SK-N-SH (cell line): Measurements from ENCODE around the gene TTC7B. TPM values are rescaled to one million over a fixed set of nuclear protein-coding genes. Genes with fewer than 3 reads are reported as not detected.

Experiments used
- CTCF ChIA-PET: fragments of 300-600, 350-600 bp; formaldehyde crosslinking; extraction: SDS; loops from one replicate; lab custom pipeline; 2021; lab: Yijun Ruan, JAX
- POLR2A ChIA-PET: fragments of 350-600 bp; sonication (Branson Sonifier 250); formaldehyde crosslinking; extraction: SDS; loops from one replicate; lab custom pipeline; 2020; ENCODE audit warnings: antibody characterized with exemption, inconsistent platforms; lab: Yijun Ruan, JAX
- DNase-seq: peaks from one replicate; pipeline ENCODE4 v3.0.0; 2012
- H2AFZ ChIP-seq: fragments of 200-600 bp; sonication (generic); 2 replicates; pipeline ENCODE4 v1.8.1; 2016; ENCODE audit warnings: antibody characterized with exemption, mild to moderate bottlenecking, low read depth
- H3F3A ChIP-seq: fragments of 200-600 bp; sonication (generic); replicated peaks from 2 replicates; pipeline ENCODE3; 2016; ENCODE audit warnings: antibody characterized with exemption, mild to moderate bottlenecking; ENCODE audit not compliant: insufficient read depth
- H3K27ac ChIP-seq, 2 experiments: fragments of 200-500 bp in 1 of 2; fragments of 200-600 bp in 1 of 2; sonication (Bioruptor generic) in 1 of 2; sonication (generic), shearing (Covaris generic) in 1 of 2; 2 replicates each; pipeline versions ENCODE4 v1.5.1 to v1.6.1; 2014 to 2016; ENCODE audit warnings: low read depth in 2 of 2, inconsistent platforms in 1 of 2, low read length in 1 of 2, mild to moderate bottlenecking in 1 of 2, mixed read lengths in 1 of 2
- H3K27me3 ChIP-seq: fragments of 200-600 bp; sonication (generic), shearing (Covaris generic); 2 replicates; pipeline ENCODE4 v1.6.1; 2016; ENCODE audit warnings: mixed run types; ENCODE audit not compliant: insufficient read depth
- H3K36me3 ChIP-seq, 2 experiments: fragments of 200-500 bp in 1 of 2; fragments of 200-600 bp in 1 of 2; sonication (Bioruptor generic) in 1 of 2; sonication (generic) in 1 of 2; replicated peaks in 1 of 2; 2 replicates each; pipeline versions ENCODE3 to v1.5.1; 2014 to 2016; ENCODE audit warnings: low read length in 1 of 2, mild to moderate bottlenecking in 1 of 2; ENCODE audit not compliant: insufficient read depth in 2 of 2, control insufficient read depth in 1 of 2
- H3K4me1 ChIP-seq, 2 experiments: fragments of 200-500 bp in 1 of 2; fragments of 200-600 bp in 1 of 2; sonication (Bioruptor generic) in 1 of 2; sonication (generic), shearing (Covaris generic) in 1 of 2; 2 replicates each; pipeline versions ENCODE4 v1.5.1 to v1.6.1; 2014 to 2016; ENCODE audit warnings: low read depth in 1 of 2, low read length in 1 of 2, mixed run types in 1 of 2; ENCODE audit not compliant: insufficient read depth in 2 of 2, control insufficient read depth in 1 of 2
- H3K4me2 ChIP-seq: fragments of 200-600 bp; sonication (generic), shearing (Covaris generic); 2 replicates; pipeline ENCODE4 v1.6.1; 2017; ENCODE audit warnings: mixed run types
- H3K4me3 ChIP-seq, 2 experiments: fragments of 200-500 bp in 1 of 2; fragments of 200-600 bp in 1 of 2; sonication (Bioruptor generic) in 1 of 2; sonication (generic), shearing (Covaris generic) in 1 of 2; 2 replicates each; pipeline versions ENCODE4 v1.5.1 to v1.8.1; 2014 to 2016; ENCODE audit warnings: low read depth in 2 of 2, inconsistent platforms in 1 of 2, low read length in 1 of 2, mild to moderate bottlenecking in 1 of 2, mixed read lengths in 1 of 2, moderate library complexity in 1 of 2
- H3K79me2 ChIP-seq: fragments of 200-600 bp; sonication (generic); 2 replicates; pipeline ENCODE4 v1.8.1; 2017; ENCODE audit warnings: mild to moderate bottlenecking; ENCODE audit not compliant: insufficient read depth
- H3K9ac ChIP-seq: fragments of 200-600 bp; sonication (generic); 2 replicates; pipeline ENCODE4 v1.6.1; 2017; ENCODE audit warnings: mixed run types
- H3K9me2 ChIP-seq: fragments of 200-600 bp; sonication (generic); 2 replicates; pipeline ENCODE4 v1.6.1; 2017; ENCODE audit warnings: mixed run types
- H3K9me3 ChIP-seq: fragments of 200-600 bp; sonication (generic); 2 replicates; pipeline ENCODE4 v1.6.1; 2017; ENCODE audit warnings: mixed run types, mild to moderate bottlenecking, moderate library complexity
- H4K20me1 ChIP-seq: fragments of 200-600 bp; sonication (generic); 2 replicates; pipeline ENCODE4 v1.6.1; 2017; ENCODE audit warnings: mild to moderate bottlenecking, mixed run types; ENCODE audit not compliant: insufficient read depth
- CHD2 ChIP-seq: fragments of 150-350 bp; IDR thresholded peaks from 2 replicates; pipeline ENCODE4 v1.6.1; 2018; ENCODE audit warnings: low read length; ENCODE audit not compliant: partially characterized antibody
- EP300 ChIP-seq, 2 experiments: IDR thresholded peaks; 2 replicates each; pipeline versions ENCODE4 v1.4.0 to v1.6.1; 2012; ENCODE audit warnings: borderline replicate concordance in 1 of 2, low read depth in 1 of 2, low read length in 1 of 2
- EZH2phosphoT487 ChIP-seq: fragments of 200-600 bp; sonication (generic); IDR thresholded peaks from 2 replicates; pipeline ENCODE4 v1.6.1; 2017; ENCODE audit warnings: low read depth, mixed run types, mild to moderate bottlenecking, antibody characterized with exemption, moderate library complexity, borderline replicate concordance
- FOSL2 ChIP-seq: IDR thresholded peaks from 2 replicates; pipeline ENCODE4 v1.4.0; 2012; ENCODE audit warnings: low read depth, mild to moderate bottlenecking, moderate library complexity, borderline replicate concordance
- FOXJ3 ChIP-seq: sonication (generic); formaldehyde crosslinking; IDR thresholded peaks from 2 replicates; pipeline ENCODE4 v1.5.1; 2020; ENCODE audit warnings: mild to moderate bottlenecking, missing genetic modification reagents
- GABPA ChIP-seq: IDR thresholded peaks from 2 replicates; pipeline ENCODE4 v1.4.0; 2012; ENCODE audit warnings: low read depth, mild to moderate bottlenecking
- GATA2 ChIP-seq: sonication (generic); formaldehyde crosslinking; IDR thresholded peaks from 2 replicates; pipeline ENCODE4 v1.5.0; 2020; ENCODE audit warnings: mild to moderate bottlenecking, missing genetic modification reagents
- MXI1 ChIP-seq: IDR thresholded peaks from 2 replicates; pipeline ENCODE4 v1.6.1; 2012; ENCODE audit warnings: mild to moderate bottlenecking, low read depth, low read length, improper control_type of control experiment
- NRF1 ChIP-seq: IDR thresholded peaks from 2 replicates; pipeline ENCODE4 v1.6.1; 2012; ENCODE audit warnings: low read depth, mild to moderate bottlenecking, low read length
- RCOR1 ChIP-seq: fragments of 150-350 bp; IDR thresholded peaks from 2 replicates; pipeline ENCODE4 v1.6.1; 2017; ENCODE audit warnings: antibody characterized with exemption, low read length
- RXRA ChIP-seq: IDR thresholded peaks from 2 replicates; pipeline ENCODE4 v1.4.0; 2012; ENCODE audit warnings: low read depth, mild to moderate bottlenecking, borderline replicate concordance
- SIN3A ChIP-seq: IDR thresholded peaks from 2 replicates; pipeline ENCODE4 v1.6.1; 2012; ENCODE audit warnings: low read depth, mild to moderate bottlenecking, low read length, moderate library complexity, borderline replicate concordance
- SMC3 ChIP-seq: IDR thresholded peaks from 2 replicates; pipeline ENCODE4 v1.6.1; 2012; ENCODE audit warnings: low read depth, low read length, improper control_type of control experiment
- TCF12 ChIP-seq: IDR thresholded peaks from 2 replicates; pipeline ENCODE4 v1.4.0; 2012
- TEAD4 ChIP-seq: IDR thresholded peaks from 2 replicates; pipeline ENCODE4 v1.4.0; 2012; ENCODE audit warnings: mild to moderate bottlenecking, borderline replicate concordance; ENCODE audit not compliant: insufficient read depth
- YY1 ChIP-seq: IDR thresholded peaks from 2 replicates; pipeline ENCODE4 v1.4.0; 2012; ENCODE audit warnings: low read depth, mild to moderate bottlenecking
- WGBS: methylation state at CpG from one replicate; pipeline ENCODE4 v1.1.6; 2017; ENCODE audit warnings: low lambda C conversion rate; 5-methylcytosine and 5-hydroxymethylcytosine counted together
- polyA plus RNA-seq, 3 experiments: library from polyadenylated mRNA; depleted of rRNA; stranded (reverse); fragments of >200 nt; gene quantifications; 2 replicates each; pipeline ENCODE4 v1.2.3, GENCODE V29; 2012
- TF ChIP-seq, protein P1 (sequence below): IDR thresholded peaks from 2 replicates; pipeline ENCODE4 v1.4.0; 2012; ENCODE audit warnings: low read depth
- TF ChIP-seq, protein P2 (sequence below): fragments of 200-600 bp; sonication (generic); IDR thresholded peaks from 2 replicates; pipeline ENCODE4 v1.6.1; 2017; ENCODE audit warnings: antibody characterized with exemption, mild to moderate bottlenecking, moderate library complexity
- TF ChIP-seq, protein P3 (sequence below): IDR thresholded peaks from 2 replicates; pipeline ENCODE4; 2012
- TF ChIP-seq, protein P4 (sequence below): IDR thresholded peaks from 2 replicates; pipeline ENCODE4 v1.6.1; 2012; ENCODE audit warnings: mild to moderate bottlenecking, low read depth, low read length, moderate library complexity

TTC7B gene
- polyA plus RNA-seq, 1 of the 3 experiments (the other 2 are of a cell fraction), result 43.1 TPM

DNA sequence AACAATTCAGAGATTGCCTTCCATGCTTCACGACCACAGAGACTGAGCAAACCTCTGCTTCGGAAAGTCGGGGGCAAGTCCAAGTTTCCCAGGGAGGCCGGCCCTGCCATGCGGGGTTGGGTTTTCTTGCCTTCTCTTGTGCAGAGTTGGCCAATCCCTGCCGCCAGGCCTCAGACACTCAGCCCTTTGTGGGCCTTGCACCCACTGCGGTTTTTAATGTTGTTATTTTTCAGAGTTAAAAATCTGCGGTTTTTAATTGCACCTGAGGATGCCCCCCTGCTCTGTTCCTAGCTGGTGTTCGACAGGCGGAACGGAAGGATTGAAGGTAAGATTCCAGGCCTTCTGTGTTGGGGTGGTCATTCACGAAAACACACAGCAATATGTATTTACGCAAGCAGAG lies 310.7 kb downstream of the TTC7B start:
- ChIA-PET POLR2A (no interaction called here), CTCF (no interaction called here)
- H3K9me2 ChIP-seq, result no peaks in the 10 kb centered on the region
- no peaks in the 10 kb centered on the region for H4K20me1 ChIP-seq
- no peaks in the 10 kb centered on the region for H3K9me3 ChIP-seq
- WGBS, result 83% methylated on average over 13 of the region's 13 CpGs
- no peaks in the 10 kb centered on the region for H3K79me2 ChIP-seq
- H3K4me3 ChIP-seq, result no peak overlapping the region
- H2AFZ ChIP-seq, result no peak overlapping the region
- no peaks in the 10 kb centered on the region for H3K36me3 ChIP-seq
- no peak for DNase-seq
- H3K27ac ChIP-seq, result no peak overlapping the region
- H3F3A ChIP-seq, result no peaks in the 10 kb centered on the region
- TF ChIP-seq GABPA (no peak), EZH2phosphoT487 (no peak), GATA2 (no peak), CHD2 (no peak), YY1 (no peak), FOXJ3 (CRISPR knock-in tag) (no peak), FOSL2 (no peak), EP300 (IDR thresholded peaks at IDR 0.05; ENCODE audit: borderline replicate concordance in 1 of 2, low read depth in 1 of 2, low read length in 1 of 2) (no peak), NRF1 (no peak), SIN3A (no peak), SMC3 (no peak), RXRA (no peak), MXI1 (no peak), TCF12 (no peak)
- TF ChIP-seq, protein P1, sequence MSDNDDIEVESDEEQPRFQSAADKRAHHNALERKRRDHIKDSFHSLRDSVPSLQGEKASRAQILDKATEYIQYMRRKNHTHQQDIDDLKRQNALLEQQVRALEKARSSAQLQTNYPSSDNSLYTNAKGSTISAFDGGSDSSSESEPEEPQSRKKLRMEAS, result no peak
- TF ChIP-seq, protein P2, sequence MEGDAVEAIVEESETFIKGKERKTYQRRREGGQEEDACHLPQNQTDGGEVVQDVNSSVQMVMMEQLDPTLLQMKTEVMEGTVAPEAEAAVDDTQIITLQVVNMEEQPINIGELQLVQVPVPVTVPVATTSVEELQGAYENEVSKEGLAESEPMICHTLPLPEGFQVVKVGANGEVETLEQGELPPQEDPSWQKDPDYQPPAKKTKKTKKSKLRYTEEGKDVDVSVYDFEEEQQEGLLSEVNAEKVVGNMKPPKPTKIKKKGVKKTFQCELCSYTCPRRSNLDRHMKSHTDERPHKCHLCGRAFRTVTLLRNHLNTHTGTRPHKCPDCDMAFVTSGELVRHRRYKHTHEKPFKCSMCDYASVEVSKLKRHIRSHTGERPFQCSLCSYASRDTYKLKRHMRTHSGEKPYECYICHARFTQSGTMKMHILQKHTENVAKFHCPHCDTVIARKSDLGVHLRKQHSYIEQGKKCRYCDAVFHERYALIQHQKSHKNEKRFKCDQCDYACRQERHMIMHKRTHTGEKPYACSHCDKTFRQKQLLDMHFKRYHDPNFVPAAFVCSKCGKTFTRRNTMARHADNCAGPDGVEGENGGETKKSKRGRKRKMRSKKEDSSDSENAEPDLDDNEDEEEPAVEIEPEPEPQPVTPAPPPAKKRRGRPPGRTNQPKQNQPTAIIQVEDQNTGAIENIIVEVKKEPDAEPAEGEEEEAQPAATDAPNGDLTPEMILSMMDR, result no peak
- H3K9ac ChIP-seq, result no peak overlapping the region
- no peak overlapping the region for H3K4me2 ChIP-seq
- H3K27me3 ChIP-seq, result no peaks in the 10 kb centered on the region
- H3K4me1 ChIP-seq, result peaks cover 0 to 18% of the 10 kb centered on the region in 2 experiments; a peak in 1 of 4 replicates

DNA sequence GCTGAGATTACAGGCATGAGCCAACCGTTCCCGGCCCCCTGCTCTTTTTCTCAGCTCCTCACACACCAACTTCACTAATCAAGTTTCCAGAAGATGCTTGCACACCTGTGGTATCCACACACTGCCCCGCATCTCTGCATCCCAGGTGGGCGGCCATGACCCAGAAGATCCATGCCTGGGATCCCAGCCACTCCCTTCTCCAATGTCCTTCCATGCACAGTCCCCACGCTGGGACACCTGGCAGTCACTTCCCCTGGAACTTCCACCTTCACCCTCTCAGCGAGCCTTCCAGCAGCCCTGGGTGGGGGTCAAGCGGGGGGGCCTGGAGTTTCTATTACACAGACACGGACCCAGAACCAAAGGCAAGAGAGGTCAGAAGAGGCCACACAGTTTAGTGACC lies 311.6 kb downstream of the TTC7B start:
- H3K9me3 ChIP-seq, result no peaks in the 10 kb centered on the region
- peaks cover 0 to 12% of the 10 kb centered on the region in 2 experiments; a peak in 1 of 4 replicates for H3K4me1 ChIP-seq
- no peak overlapping the region for H3K9ac ChIP-seq
- no peak for DNase-seq
- no peaks in the 10 kb centered on the region for H3F3A ChIP-seq
- no peaks in the 10 kb centered on the region for H3K36me3 ChIP-seq
- CTCF ChIA-PET, result no interaction called here
- TF ChIP-seq, protein P3, sequence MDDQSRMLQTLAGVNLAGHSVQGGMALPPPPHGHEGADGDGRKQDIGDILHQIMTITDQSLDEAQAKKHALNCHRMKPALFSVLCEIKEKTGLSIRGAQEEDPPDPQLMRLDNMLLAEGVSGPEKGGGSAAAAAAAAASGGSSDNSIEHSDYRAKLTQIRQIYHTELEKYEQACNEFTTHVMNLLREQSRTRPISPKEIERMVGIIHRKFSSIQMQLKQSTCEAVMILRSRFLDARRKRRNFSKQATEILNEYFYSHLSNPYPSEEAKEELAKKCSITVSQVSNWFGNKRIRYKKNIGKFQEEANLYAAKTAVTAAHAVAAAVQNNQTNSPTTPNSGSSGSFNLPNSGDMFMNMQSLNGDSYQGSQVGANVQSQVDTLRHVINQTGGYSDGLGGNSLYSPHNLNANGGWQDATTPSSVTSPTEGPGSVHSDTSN, result no peak
- TF ChIP-seq, protein P4, sequence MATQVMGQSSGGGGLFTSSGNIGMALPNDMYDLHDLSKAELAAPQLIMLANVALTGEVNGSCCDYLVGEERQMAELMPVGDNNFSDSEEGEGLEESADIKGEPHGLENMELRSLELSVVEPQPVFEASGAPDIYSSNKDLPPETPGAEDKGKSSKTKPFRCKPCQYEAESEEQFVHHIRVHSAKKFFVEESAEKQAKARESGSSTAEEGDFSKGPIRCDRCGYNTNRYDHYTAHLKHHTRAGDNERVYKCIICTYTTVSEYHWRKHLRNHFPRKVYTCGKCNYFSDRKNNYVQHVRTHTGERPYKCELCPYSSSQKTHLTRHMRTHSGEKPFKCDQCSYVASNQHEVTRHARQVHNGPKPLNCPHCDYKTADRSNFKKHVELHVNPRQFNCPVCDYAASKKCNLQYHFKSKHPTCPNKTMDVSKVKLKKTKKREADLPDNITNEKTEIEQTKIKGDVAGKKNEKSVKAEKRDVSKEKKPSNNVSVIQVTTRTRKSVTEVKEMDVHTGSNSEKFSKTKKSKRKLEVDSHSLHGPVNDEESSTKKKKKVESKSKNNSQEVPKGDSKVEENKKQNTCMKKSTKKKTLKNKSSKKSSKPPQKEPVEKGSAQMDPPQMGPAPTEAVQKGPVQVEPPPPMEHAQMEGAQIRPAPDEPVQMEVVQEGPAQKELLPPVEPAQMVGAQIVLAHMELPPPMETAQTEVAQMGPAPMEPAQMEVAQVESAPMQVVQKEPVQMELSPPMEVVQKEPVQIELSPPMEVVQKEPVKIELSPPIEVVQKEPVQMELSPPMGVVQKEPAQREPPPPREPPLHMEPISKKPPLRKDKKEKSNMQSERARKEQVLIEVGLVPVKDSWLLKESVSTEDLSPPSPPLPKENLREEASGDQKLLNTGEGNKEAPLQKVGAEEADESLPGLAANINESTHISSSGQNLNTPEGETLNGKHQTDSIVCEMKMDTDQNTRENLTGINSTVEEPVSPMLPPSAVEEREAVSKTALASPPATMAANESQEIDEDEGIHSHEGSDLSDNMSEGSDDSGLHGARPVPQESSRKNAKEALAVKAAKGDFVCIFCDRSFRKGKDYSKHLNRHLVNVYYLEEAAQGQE, result no peak
- TF ChIP-seq, protein P2, result no peak
- TF ChIP-seq MXI1 (no peak), EZH2phosphoT487 (no peak), TEAD4 (no peak), SIN3A (no peak), FOXJ3 (CRISPR knock-in tag) (no peak), RCOR1 (no peak)
- H3K27ac ChIP-seq, result no peak overlapping the region
- WGBS, result 85% methylated on average over 8 of the region's 8 CpGs
- no peaks in the 10 kb centered on the region for H3K27me3 ChIP-seq
- H4K20me1 ChIP-seq, result no peaks in the 10 kb centered on the region
- H2AFZ ChIP-seq, result no peak overlapping the region
- POLR2A ChIA-PET, result no interaction called here
- no peaks in the 10 kb centered on the region for H3K9me2 ChIP-seq
- no peaks in the 10 kb centered on the region for H3K79me2 ChIP-seq
- H3K4me2 ChIP-seq, result no peak overlapping the region
- H3K4me3 ChIP-seq, result no peak overlapping the region
